Activated T-helper 2 cell treated with anti-CD3 and anti-CD28 coated beads, Interferon-gamma antibody, Interleukin-2, Interleukin-4, amounts not matched to agents 10 μg/mL and 5 μg/mL and 100 μg/mL, durations not matched to agents 14 hours and 24 hours and 36 hours (primary cell): ENCODE data around the gene SYCP2L. TPM values are rescaled to one million over a fixed set of nuclear protein-coding genes. Genes with fewer than 3 reads are reported as not detected.
"Not testable (repeated sequence)": the region's sequence is repeated elsewhere in the genome, so short reads cannot be mapped to it uniquely, and the experiment has no call there.

Experiments
- DNase-seq: peaks from one replicate; pipeline ENCODE4 v3.0.0; 2021; ENCODE audit warnings: low spot score
- H3K27ac Mint-ChIP-seq: one replicate; pipeline ENCODE4 v1.8.0; 2021; ENCODE audit warnings: mixed read lengths
- H3K27me3 Mint-ChIP-seq: one replicate; pipeline ENCODE4 v1.8.0; 2021; ENCODE audit warnings: low read depth, mixed read lengths
- H3K36me3 Mint-ChIP-seq: one replicate; pipeline ENCODE4 v1.8.0; 2021; ENCODE audit warnings: low read depth, mixed read lengths
- H3K4me1 Mint-ChIP-seq: one replicate; pipeline ENCODE4 v1.8.0; 2021; ENCODE audit warnings: low read depth, mixed read lengths
- H3K4me3 Mint-ChIP-seq: one replicate; pipeline ENCODE4 v1.8.0; 2021; ENCODE audit warnings: low read depth, mild to moderate bottlenecking, moderate library complexity, mixed read lengths
- H3K9me3 Mint-ChIP-seq: one replicate; pipeline ENCODE4 v1.8.0; 2021; ENCODE audit warnings: mixed read lengths
- intact Hi-C: fragments of 100-400 bp; cut with micrococcal nuclease; formaldehyde crosslinking; loops from one replicate; pipeline ENCODE4 v1.15.1; 2023
- total RNA-seq: library from RNA; stranded (reverse); gene quantifications from 2 replicates; pipeline ENCODE4 v1.2.3, GENCODE V29; 2022

Gene SYCP2L
- 0.11 and 0.23 TPM in 2 replicates for total RNA-seq

DNA sequence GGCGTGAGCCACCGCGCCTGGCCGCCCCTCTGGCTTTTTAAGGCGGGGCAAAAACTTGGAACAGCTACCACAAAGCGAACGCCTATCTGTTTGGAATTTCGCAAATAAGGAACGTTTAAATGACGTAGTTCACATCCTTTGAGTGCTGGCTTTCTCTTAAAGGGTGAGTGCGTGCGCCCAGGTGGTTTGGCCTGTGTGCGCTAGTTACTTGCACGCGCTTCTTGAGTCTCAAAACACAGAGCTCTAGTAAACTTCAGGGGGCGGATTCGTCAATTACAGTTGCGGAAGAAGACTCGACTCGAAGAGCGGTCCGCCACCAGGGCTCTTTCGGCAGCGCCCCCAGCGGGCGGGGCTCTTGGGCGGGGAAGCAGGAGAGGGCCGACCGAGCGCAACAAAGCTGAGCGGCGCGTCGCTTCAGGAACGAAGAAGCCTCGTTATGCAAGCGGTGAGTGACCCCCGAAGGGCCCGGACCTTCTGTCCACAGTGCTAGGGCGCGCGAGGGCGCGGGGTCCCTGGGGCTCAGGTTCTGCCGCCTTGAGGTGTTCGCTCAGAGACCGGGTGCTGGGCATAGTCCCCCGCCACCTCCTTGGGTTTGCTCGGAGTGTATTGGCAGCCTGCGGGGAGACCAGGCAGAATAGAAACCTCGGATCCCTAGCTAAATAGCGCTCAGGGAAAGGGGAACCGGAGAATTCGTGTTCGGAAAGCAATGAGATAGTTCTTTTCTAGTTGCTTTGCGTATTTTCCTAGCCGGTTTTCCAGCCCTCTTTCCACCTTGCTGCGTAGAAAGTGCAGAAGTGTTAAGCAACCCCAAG lies at the start of gene SYCP2L:
TSS of gene SYCP2L (plus strand) at position 362 of the 812 bp plus-strand sequence. CDS start at position 437, 75 bp downstream.
- peaks cover 77% of the 10 kb centered on the region for H3K27me3 Mint-ChIP-seq
- peaks cover 5% of the 10 kb centered on the region for H3K9me3 Mint-ChIP-seq
- peaks cover 4% of the 10 kb centered on the region for H3K4me1 Mint-ChIP-seq
- DNase-seq, result no peak
- intact Hi-C loops, result loop anchor here (5.0 to 10.0 kb wide), 3 partner anchors 138 to 505 kb away; no protein-coding TSS in a partner anchor
- no peak within 1 kb of the TSS for H3K27ac Mint-ChIP-seq
- H3K4me3 Mint-ChIP-seq, result peak within 1 kb of the TSS; percentile 52
- H3K36me3 Mint-ChIP-seq, result no peaks in the 10 kb centered on the region

DNA sequence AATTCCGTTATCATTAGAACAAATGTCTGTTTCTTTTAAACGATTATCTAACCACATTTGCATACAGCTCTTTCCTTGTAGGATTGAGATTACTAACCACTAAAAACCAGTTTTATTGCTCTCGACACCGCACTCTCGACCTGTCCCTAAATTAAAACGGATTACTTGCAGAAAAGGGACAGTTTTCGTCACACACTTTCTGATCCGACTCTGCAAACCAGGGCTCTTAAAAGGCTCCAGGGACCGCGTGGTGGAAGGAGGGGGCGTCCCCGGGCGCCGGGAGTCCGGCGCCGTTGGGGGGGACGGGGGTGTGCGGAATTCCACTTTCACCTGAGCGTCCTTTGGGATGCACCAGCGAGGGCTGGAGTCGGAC lies 49.2 kb upstream of the SYCP2L start:
- DNase-seq, result no peak
- intact Hi-C loops, result loop anchor here (2.0 to 5.0 kb wide), 4 partner anchors 43 to 310 kb away; partner anchors contain the start of genes C6orf52, PAK1IP1 and SMIM13
- no peaks in the 10 kb centered on the region for H3K9me3 Mint-ChIP-seq
- peaks cover 2% of the 10 kb centered on the region for H3K36me3 Mint-ChIP-seq
- peak overlapping the region; percentile 98 for H3K27ac Mint-ChIP-seq
- H3K4me3 Mint-ChIP-seq, result peak overlapping the region; percentile 77
- H3K27me3 Mint-ChIP-seq, result peaks cover 25% of the 10 kb centered on the region
- H3K4me1 Mint-ChIP-seq, result peaks cover 21% of the 10 kb centered on the region

DNA sequence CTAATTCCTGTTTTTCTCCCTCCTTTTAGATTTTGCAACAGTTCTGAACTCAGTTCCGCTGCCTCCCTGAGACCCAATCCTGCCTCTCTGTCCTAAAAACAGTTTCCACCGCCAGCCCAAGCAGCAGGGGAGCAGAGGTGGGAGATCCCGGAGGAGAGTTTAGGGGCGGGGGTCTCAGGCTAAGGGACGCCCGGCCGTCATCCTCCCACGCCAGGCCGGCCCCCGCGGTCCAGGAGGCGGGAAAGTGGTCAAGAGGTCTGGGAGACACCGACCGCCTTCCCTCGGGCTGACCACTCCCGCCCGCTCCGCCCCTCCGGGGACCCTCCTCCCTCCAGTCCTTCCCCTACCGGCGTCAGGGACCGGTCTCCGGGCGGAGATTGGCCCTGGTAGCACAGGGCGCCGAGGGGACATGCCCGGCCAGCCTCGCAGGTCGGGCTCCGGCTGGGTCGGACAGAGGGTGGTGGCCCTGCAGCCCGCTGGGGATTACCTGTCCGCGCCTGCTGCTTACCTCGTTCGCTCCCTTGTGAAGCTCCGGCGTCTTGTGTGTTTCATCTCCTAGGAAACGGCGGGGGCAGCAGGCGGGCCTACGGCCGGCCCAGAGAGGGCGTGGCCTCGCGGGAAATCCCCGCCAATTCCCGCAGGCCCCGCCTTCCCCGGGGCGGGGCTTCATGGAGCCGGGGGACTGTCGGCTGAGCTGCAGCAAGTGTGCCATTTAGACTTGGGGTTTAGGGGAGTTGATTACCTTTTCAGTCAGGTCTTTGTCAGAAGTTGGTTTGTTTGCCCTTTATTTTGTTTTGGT lies 48.7 kb upstream of the SYCP2L start, which contains the start of gene MAK:
TSS of gene MAK (minus strand) at position 545 of the 799 bp plus-strand sequence. CDS start 7,891 bp downstream, outside the sequence.
- Mint-ChIP-seq H3K27me3 (peaks cover 25% of the 10 kb centered on the region), H3K36me3 (peaks cover 2% of the 10 kb centered on the region), H3K4me3 (peak within 1 kb of the TSS; percentile 77), H3K9me3 (no peaks in the 10 kb centered on the region), H3K4me1 (peaks cover 21% of the 10 kb centered on the region), H3K27ac (peak within 1 kb of the TSS; percentile 98)
- intact Hi-C loops, result loop anchor here (1.0 to 5.0 kb wide), 7 partner anchors 43 to 433 kb away; partner anchors contain the start of genes C6orf52, PAK1IP1, SMIM13 and TMEM14B
- peak; percentile 86 for DNase-seq

DNA sequence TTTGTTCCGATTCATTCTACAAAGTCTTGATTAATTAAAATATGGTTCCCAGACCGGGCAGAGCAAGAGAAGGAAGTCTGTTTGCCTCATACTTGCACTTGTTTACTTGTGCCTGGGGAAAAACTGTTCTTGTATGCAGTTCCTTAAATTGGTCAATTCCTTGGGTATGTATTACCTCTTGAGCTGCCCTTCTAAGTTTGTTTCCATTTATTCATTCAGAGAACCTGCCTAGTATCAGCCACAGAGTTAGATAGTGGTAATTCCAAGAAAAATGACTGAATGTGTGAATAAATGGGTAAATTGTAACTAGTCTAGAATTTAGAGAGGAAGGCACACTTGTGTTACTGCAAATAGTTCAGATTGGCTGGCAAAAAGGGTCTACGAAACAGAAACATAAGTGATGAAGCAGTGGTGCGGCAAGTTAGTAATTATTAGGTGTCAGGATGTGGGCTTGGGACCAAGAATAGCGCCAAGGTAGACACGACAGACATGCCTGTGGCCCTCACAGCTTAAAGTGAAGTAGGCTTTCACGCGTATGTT lies 48.0 kb upstream of the SYCP2L start:
- peaks cover 25% of the 10 kb centered on the region for H3K27me3 Mint-ChIP-seq

DNA sequence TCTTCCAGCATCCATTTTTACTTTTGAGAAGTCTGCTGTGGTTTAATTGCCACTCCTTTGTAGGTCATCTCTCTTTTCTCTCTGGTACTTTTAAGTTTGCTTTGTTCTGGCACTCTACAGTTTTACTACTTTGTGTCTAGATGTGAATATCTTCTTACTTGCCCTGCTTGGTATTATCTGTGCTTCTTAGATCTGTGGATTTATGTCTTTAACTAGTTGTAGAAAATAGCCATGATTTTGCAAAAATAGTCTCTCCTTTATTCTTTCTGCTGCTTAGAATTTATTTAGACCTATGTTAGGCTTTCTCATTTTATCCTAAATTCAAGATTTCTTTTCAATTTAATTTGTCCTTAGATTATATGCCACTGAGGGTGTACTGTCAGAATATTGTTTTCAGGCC lies 43.3 kb upstream of the SYCP2L start:
- H3K27me3 Mint-ChIP-seq, result peaks cover 6% of the 10 kb centered on the region
- DNase-seq, result no peak
- intact Hi-C loops, result no loop called here
- no peak overlapping the region for H3K27ac Mint-ChIP-seq
- peaks cover 5% of the 10 kb centered on the region for H3K9me3 Mint-ChIP-seq
- H3K4me1 Mint-ChIP-seq, result peaks cover 9% of the 10 kb centered on the region
- H3K4me3 Mint-ChIP-seq, result no peak overlapping the region
- peaks cover 2% of the 10 kb centered on the region for H3K36me3 Mint-ChIP-seq

More for the DNA sequence above, 48.0 kb upstream of the SYCP2L start:
- H3K4me3 Mint-ChIP-seq, result peak overlapping the region; percentile 77
- H3K36me3 Mint-ChIP-seq, result peaks cover 2% of the 10 kb centered on the region
- intact Hi-C loops, result loop anchor here (1.0 to 5.0 kb wide), 6 partner anchors 92 to 434 kb away; partner anchors contain the start of genes C6orf52, PAK1IP1, SMIM13 and TMEM14B
- DNase-seq, result no peak
- peaks cover 21% of the 10 kb centered on the region for H3K4me1 Mint-ChIP-seq
- peaks cover 5% of the 10 kb centered on the region for H3K9me3 Mint-ChIP-seq
- H3K27ac Mint-ChIP-seq, result peak overlapping the region; percentile 98

DNA sequence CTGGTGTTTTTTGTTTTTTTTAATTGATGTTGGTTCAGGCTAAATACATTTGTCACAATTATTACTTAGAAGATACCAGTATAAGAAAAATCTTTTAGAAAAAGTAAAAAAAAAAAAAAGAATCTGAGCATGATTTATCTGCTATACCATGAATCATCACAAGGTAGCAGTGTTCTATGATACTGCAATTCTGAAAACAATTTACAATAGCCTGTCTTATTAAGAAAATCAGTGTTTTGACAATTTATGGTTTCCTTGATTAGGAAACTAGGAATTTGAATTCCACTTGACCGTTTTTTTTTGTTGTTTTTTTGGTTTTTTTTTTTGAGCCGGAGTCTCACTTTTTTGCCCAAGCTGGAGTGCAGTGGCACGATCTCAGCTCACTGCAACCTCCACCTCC lies 39.2 kb upstream of the SYCP2L start:
- Mint-ChIP-seq H3K27me3 (no peaks in the 10 kb centered on the region), H3K4me3 (no peak overlapping the region), H3K9me3 (peaks cover 5% of the 10 kb centered on the region), H3K4me1 (no peaks in the 10 kb centered on the region), H3K27ac (no peak overlapping the region), H3K36me3 (no peaks in the 10 kb centered on the region)
- no peak for DNase-seq
- intact Hi-C loops, result no loop called here

DNA sequence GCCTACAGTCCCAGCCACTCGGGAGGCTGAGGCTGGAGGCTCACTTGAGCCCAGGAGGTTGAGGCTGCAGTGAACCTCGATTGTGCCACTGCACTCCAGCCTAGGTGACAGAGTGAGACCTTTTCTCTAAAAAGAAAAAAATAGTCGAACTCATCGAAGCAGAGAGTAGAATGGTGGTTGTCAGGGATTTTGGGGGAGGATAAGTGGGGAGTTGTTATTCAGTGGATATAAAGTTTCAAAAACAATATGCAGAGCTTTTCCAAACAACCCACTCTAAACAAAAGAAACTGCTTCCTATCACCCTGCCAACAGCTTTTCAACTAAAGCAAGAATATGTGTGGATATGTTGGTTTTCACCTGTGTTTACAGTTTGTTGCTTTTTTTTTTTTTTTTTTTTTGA lies 37.0 kb upstream of the SYCP2L start:
- no peaks in the 10 kb centered on the region for H3K4me1 Mint-ChIP-seq
- H3K36me3 Mint-ChIP-seq, result no peaks in the 10 kb centered on the region
- intact Hi-C loops, result no loop called here
- no peak overlapping the region for H3K4me3 Mint-ChIP-seq
- no peak overlapping the region for H3K27ac Mint-ChIP-seq
- peaks cover 13% of the 10 kb centered on the region for H3K9me3 Mint-ChIP-seq
- no peaks in the 10 kb centered on the region for H3K27me3 Mint-ChIP-seq
- DNase-seq, result no peak

DNA sequence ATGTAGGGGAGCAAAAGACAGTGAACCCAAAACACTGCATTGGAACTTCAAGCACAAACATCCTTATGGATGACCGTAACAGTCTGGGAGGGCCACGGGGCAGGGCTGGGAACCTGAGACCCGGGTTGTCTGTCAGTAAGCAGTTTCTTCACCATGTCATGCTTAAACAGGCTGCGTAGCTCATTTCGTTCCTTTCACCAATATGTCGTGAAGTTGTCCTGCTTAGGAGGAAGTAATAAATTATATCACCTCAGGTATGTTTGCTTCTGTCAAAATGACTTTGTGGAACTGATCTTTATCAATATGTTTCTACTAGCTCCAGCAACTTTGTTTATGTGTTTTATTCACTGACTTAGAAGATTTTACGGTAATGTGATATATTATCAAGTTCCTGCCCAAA lies 36.1 kb upstream of the SYCP2L start:
- H3K4me3 Mint-ChIP-seq, result no peak overlapping the region
- no peak for DNase-seq
- intact Hi-C loops, result no loop called here
- H3K4me1 Mint-ChIP-seq, result no peaks in the 10 kb centered on the region
- no peak overlapping the region for H3K27ac Mint-ChIP-seq
- H3K9me3 Mint-ChIP-seq, result peaks cover 17% of the 10 kb centered on the region
- no peaks in the 10 kb centered on the region for H3K36me3 Mint-ChIP-seq
- H3K27me3 Mint-ChIP-seq, result no peaks in the 10 kb centered on the region

DNA sequence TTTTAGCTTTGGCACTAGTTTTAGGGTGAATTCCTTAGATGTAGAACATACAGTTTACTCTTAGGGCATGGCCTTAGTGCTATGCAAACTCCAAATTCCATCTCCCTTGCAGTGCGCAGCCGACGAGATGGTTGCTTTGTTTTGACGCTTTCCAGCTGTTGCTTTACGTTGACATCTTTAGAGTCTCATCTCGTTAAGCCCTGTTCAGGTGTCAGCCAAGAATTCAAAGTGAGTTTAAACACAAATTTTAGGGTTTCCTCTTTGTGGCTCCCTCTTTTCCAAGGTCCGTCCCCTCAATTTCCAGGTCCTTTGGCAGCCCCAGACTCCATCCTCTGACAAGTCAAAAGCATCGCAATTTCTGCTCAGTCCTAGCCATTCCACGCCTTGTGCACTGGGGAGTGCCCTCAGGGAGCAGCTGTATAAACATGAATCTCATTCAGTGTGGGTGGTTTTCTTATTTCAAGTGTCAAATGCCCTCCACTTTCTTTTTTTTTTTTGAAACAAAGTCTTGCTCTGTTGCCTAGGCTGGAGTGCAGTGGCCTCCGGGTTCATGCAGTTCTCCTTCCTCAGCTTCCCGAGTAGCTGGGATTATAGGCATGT lies 34.4 kb upstream of the SYCP2L start:
- H3K4me1 Mint-ChIP-seq, result no peaks in the 10 kb centered on the region
- H3K4me3 Mint-ChIP-seq, result no peak overlapping the region
- no peak overlapping the region for H3K27ac Mint-ChIP-seq
- H3K36me3 Mint-ChIP-seq, result no peaks in the 10 kb centered on the region
- no peak for DNase-seq
- intact Hi-C loops, result no loop called here
- H3K9me3 Mint-ChIP-seq, result peaks cover 17% of the 10 kb centered on the region
- H3K27me3 Mint-ChIP-seq, result no peaks in the 10 kb centered on the region

DNA sequence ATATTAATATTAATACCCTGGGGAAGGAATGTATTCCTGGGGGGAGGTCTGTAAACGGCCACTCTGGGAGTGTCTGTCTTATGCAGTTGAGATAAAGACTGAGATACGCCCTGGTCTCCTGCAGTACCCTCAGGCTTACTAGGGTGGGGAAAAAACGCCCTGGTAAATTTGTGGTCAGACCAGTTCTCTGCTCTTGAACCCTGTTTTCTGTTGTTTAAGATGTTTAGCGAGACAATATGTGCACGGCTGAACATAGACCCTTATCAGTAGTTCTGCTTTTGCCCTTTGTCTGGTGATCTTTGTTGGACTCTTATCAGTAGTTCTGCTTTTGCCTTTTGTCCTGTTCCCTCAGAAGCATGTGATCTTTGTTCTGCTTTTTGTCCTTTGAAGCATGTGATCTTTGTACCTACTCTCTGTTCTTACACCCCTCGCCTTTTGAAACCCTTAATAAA lies 33.0 kb upstream of the SYCP2L start:
- H3K9me3 Mint-ChIP-seq, result peaks cover 17% of the 10 kb centered on the region
- H3K4me1 Mint-ChIP-seq, H3K36me3 Mint-ChIP-seq, H3K27ac Mint-ChIP-seq, H3K4me3 Mint-ChIP-seq, DNase-seq, intact Hi-C loops, H3K27me3 Mint-ChIP-seq: not testable (repeated sequence)

DNA sequence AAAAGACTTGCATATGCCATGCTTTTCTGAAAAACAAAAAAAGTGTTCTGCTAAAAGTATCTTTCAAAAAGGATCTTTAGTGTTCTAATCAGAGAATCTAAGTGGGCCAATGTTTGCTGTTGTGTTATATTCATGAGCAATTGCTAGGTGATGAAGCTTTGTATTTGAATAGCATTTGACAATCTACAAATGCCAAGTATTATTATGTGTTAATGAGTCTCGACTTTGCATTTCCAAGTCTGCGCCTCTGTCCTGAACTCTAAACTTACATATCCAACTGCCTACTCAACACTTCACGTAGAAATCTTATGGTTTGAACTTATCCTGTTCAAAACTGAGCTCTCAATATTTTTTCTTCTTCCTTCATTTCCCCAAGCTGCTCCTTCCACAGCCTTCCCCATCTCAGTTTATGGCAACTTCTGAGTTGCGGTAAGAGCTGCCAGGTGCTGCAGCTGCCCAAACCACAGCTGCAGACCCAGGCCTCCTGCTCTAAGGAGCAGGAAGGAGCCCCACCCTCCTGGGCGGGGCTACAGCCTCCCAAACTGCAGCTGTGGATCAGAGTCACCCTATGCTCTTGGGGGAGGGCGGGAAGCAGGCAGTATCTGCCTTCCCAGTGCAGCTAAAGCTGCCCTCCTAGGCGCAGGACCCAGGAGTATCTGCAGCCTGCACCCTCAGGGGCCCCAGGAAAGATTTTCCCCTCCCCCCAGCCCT lies 31.8 kb upstream of the SYCP2L start:
- no peak for DNase-seq
- intact Hi-C loops, result no loop called here
- Mint-ChIP-seq H3K4me1 (no peaks in the 10 kb centered on the region), H3K4me3 (no peak overlapping the region), H3K27me3 (no peaks in the 10 kb centered on the region), H3K9me3 (peaks cover 17% of the 10 kb centered on the region), H3K27ac (no peak overlapping the region), H3K36me3 (no peaks in the 10 kb centered on the region)

DNA sequence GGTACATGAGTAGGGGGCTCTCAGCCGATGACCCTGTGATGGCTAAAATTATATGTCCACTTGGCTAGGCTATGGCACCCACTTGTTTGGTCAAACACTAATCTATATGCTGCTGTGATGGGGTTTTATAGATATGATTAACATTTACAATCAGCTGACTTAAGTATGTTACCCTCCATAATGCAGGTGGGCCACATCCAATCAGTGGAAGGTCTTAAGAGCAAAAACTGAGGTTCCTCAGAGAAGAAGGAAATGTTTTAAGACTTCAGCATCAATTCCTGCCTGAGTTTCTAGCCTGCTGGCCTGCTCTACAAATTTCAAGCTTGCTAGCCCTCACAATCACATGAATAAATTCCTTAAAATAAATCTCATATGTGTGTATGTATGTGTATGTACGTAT lies 29.6 kb upstream of the SYCP2L start:
- peaks cover 17% of the 10 kb centered on the region for H3K9me3 Mint-ChIP-seq
- no peaks in the 10 kb centered on the region for H3K4me1 Mint-ChIP-seq
- intact Hi-C loops, result no loop called here
- H3K27ac Mint-ChIP-seq, result no peak overlapping the region
- no peak overlapping the region for H3K4me3 Mint-ChIP-seq
- no peaks in the 10 kb centered on the region for H3K36me3 Mint-ChIP-seq
- no peak for DNase-seq
- H3K27me3 Mint-ChIP-seq, result no peaks in the 10 kb centered on the region
